ENCODE measurements around the gene LENG8. TPM values are rescaled to one million over a fixed set of nuclear protein-coding genes. Genes with fewer than 3 reads are reported as not detected.

LENG8 gene
- total and polyA plus RNA-seq, 2 of the 8 experiments (the other 6 are each of a cell fraction or from before 2014, with no cell fraction given): 62.2 to 108 TPM

GRCh38 chr19:54453921-54454780, 5.2 kb downstream of the LENG8 start:
- WGBS, 2 experiments (ENCODE audit: extremely low coverage in 1 of 2, insufficient coverage in 1 of 2, insufficient read length in 1 of 2, insufficient replicate concordance in 2 of 2, low coverage in 1 of 2, low lambda C conversion rate in 2 of 2, missing lambda C conversion rate in 1 of 2): 94% methylated on average over 29 of the region's 31 CpGs; no CpG with 5 or more reads in 1 of the 2 experiments
- POLR2A ChIA-PET (ENCODE audit: partially characterized antibody): interaction anchor here (0.7 to 10.3 kb wide), 7 partner anchors 7 to 39 kb away, joined by 3 to 129 read pairs (median 4); partner anchors contain the start of genes LENG9 and TTYH1
- CTCF ChIA-PET (ENCODE audit: partially characterized antibody): interaction anchor here (0.6 to 3.7 kb wide), 3 partner anchors 15 to 107 kb away, joined by 3 to 19 read pairs (median 4); no protein-coding TSS in a partner anchor
- TF ChIP-seq CEBPB (IDR thresholded peaks at IDR 0.05; ENCODE audit: low read depth, low read length) (no peak), NANOG (IDR thresholded peaks at IDR 0.05; ENCODE audit: insufficient read depth, low read depth, low read length, poor library complexity, severe bottlenecking) (no peak), ZNF274 (IDR thresholded peaks at IDR 0.05; ENCODE audit: borderline replicate concordance, extremely low read depth, low read length) (no peak), GABPA (IDR thresholded peaks at IDR 0.05; ENCODE audit: borderline replicate concordance, insufficient read depth, low read length) (no peak)
- TF ChIP-seq, protein P1, sequence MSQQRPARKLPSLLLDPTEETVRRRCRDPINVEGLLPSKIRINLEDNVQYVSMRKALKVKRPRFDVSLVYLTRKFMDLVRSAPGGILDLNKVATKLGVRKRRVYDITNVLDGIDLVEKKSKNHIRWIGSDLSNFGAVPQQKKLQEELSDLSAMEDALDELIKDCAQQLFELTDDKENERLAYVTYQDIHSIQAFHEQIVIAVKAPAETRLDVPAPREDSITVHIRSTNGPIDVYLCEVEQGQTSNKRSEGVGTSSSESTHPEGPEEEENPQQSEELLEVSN (IDR thresholded peaks at IDR 0.05): no peak

More at GRCh38 chr19:54453921-54454780, 5.2 kb downstream of the LENG8 start:
- H4K91ac ChIP-seq (replicated peaks; ENCODE audit: insufficient read length, low read length): no peak overlapping the region
- H4K20me1 ChIP-seq (replicated peaks in 1 of 2; ENCODE audit: control insufficient read depth in 1 of 2, insufficient read depth in 2 of 2, low read length in 2 of 2): peaks cover 21 to 63% of the 10 kb centered on the region in 2 experiments
- no peaks in the 10 kb centered on the region; the same call in 1 of the 2 replicates for H3K23me2 ChIP-seq (ENCODE audit: low read depth, low read length)
- FAIRE-seq (no peak), DNase-seq (ENCODE audit: low read depth in 1 of 2, low spot score in 2 of 2) (no peak)
- H2BK20ac ChIP-seq (ENCODE audit: low read length): no peak overlapping the region
- H3K4me2 ChIP-seq (ENCODE audit: insufficient read depth in 1 of 2, low read depth in 2 of 2, low read length in 2 of 2): no peak overlapping the region
- H3K18ac ChIP-seq (ENCODE audit: extremely low read depth, low read length): no peak overlapping the region
- peaks cover 52 to 70% (median 69%) of the 10 kb centered on the region in 4 experiments for H3K36me3 ChIP-seq (ENCODE audit: control insufficient read depth in 2 of 4, insufficient read depth in 4 of 4, low read length in 3 of 4)
- H3K79me1 ChIP-seq (ENCODE audit: low read depth, low read length): peaks cover 25% of the 10 kb centered on the region
- H2AFZ ChIP-seq (ENCODE audit: low read length): no peak overlapping the region
- H3K4me1 ChIP-seq (replicated peaks in 1 of 4; ENCODE audit: control insufficient read depth in 3 of 4, insufficient read depth in 4 of 4, low read length in 3 of 4): peaks cover 0 to 1% (median 0%) of the 10 kb centered on the region in 4 experiments; a peak in 3 of 7 replicates
- H3K9me3 ChIP-seq (ENCODE audit: insufficient read depth in 2 of 2, low read depth in 1 of 2, low read length in 1 of 2): no peaks in the 10 kb centered on the region
- no peak overlapping the region for H2BK120ac ChIP-seq (replicated peaks; ENCODE audit: low read depth, low read length)
- peaks cover 16 to 40% of the 10 kb centered on the region in 2 experiments for H3K79me2 ChIP-seq (ENCODE audit: control insufficient read depth in 1 of 2, insufficient read depth in 2 of 2, low read length in 2 of 2)
- H2BK15ac ChIP-seq (ENCODE audit: low read length): no peak overlapping the region
- no peak overlapping the region; the same call in 1 of the 2 replicates for H4K8ac ChIP-seq (ENCODE audit: extremely low read depth, insufficient read depth, low read length)
- no peak overlapping the region for H3K56ac ChIP-seq (replicated peaks; ENCODE audit: insufficient read length, low read depth, low read length)
- no peak overlapping the region for H3K14ac ChIP-seq (ENCODE audit: insufficient read length)
- H4K5ac ChIP-seq (ENCODE audit: insufficient read length, low read depth, low read length): no peak overlapping the region
- no peak overlapping the region for H3K4me3 ChIP-seq (ENCODE audit: extremely low read depth in 1 of 4, insufficient read depth in 2 of 4, low read depth in 3 of 4, low read length in 4 of 4)
- H3K27me3 ChIP-seq (replicated peaks in 1 of 4; ENCODE audit: control insufficient read depth in 3 of 4, extremely low read depth in 1 of 4, insufficient read depth in 3 of 4, low read length in 3 of 4): no peaks in the 10 kb centered on the region
- no peak overlapping the region for H3K27ac ChIP-seq (ENCODE audit: low read depth, low read length)
- H3K23ac ChIP-seq (ENCODE audit: insufficient read length): no peak overlapping the region
- no peak overlapping the region for H2BK5ac ChIP-seq (ENCODE audit: low read depth, low read length)
- H3K9ac ChIP-seq (replicated peaks in 1 of 4; ENCODE audit: extremely low read depth in 1 of 4, low read depth in 3 of 4, low read length in 3 of 4): no peak overlapping the region
- no peak overlapping the region for H2AK5ac ChIP-seq (ENCODE audit: low read depth, low read length)
- no peak overlapping the region; the same call in 1 of the 2 replicates for H2BK12ac ChIP-seq (ENCODE audit: low read depth, low read length)
- H3K4ac ChIP-seq (replicated peaks; ENCODE audit: insufficient read length, low read depth, low read length): no peak overlapping the region

Data from H1 (cell line).